ENCODE measurements around the gene KIF1C. TPM values are rescaled to one million over a fixed set of nuclear protein-coding genes. Genes with fewer than 3 reads are reported as not detected.

Gene KIF1C
- total and polyA plus RNA-seq, 7 donors, result 204 to 1,039 (median 624) TPM

DNA sequence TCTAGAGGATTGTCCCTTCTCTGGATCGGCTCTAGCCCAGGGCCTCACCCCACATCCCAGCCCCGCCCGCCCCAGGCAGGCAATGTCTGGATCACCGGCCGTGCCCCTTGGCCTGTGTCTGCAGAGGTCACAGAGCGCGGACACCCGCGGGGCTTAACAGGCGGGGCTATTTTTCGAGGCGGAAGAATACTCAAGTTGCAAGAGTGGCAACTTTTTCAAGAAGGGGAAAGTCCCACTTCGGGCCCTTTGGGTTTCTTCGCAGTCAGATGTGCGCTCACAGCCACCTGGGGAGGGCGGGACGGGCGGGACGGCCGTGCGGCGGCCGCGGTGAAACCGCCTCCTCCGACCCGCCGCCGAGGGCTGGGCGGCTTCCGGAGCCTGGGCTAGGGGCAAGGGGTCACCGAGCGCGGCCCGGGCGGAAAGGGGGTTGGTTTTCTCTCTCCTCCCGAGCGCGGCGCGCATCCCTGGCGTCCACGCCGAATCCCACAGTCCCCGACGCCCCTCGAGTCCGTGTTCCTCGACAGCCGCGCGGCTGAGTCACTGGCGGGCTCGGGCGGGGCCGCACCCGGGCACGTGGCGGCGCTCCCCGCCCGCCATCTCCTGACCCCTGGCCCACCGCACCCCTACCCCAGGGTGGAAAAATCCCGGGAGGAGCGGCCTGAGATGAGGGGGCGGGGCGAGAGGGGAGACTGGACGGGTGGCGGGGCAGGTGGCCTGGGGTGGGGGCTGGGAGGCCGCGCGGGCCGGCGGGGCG lies 48.3 kb upstream of the KIF1C start:
- Histone ChIP-seq H3K4me3 (peak overlapping the region; percentile 97), H3K36me3 (ENCODE audit: insufficient read depth in 1 of 2, low read depth in 1 of 2) (peaks cover 0 to 34% of the 10 kb centered on the region in 2 donors), H3K4me1 (peaks cover 47% of the 10 kb centered on the region), H3K9me3 (no peaks in the 10 kb centered on the region), H3K27ac (peak overlapping the region; percentile 96), H3K27me3 (ENCODE audit: insufficient read depth in 3 of 3, low read length in 2 of 3) (no peaks in the 10 kb centered on the region)
- TF ChIP-seq, protein P1, sequence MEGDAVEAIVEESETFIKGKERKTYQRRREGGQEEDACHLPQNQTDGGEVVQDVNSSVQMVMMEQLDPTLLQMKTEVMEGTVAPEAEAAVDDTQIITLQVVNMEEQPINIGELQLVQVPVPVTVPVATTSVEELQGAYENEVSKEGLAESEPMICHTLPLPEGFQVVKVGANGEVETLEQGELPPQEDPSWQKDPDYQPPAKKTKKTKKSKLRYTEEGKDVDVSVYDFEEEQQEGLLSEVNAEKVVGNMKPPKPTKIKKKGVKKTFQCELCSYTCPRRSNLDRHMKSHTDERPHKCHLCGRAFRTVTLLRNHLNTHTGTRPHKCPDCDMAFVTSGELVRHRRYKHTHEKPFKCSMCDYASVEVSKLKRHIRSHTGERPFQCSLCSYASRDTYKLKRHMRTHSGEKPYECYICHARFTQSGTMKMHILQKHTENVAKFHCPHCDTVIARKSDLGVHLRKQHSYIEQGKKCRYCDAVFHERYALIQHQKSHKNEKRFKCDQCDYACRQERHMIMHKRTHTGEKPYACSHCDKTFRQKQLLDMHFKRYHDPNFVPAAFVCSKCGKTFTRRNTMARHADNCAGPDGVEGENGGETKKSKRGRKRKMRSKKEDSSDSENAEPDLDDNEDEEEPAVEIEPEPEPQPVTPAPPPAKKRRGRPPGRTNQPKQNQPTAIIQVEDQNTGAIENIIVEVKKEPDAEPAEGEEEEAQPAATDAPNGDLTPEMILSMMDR (IDR thresholded peaks at IDR 0.05), result no peak
- intact Hi-C loops (cut with DNase I), result loop anchor here in 1 of 2 donors (2.0 kb wide), 1 partner anchor 17 kb away; the partner anchor contains the start of gene SPAG7
- 0 to 1% (median 0%) methylated on average over 34 to 75 of the region's 75 CpGs for WGBS, 3 donors
- ATAC-seq (peak; percentile 17 to 31 (median 25)), DNase-seq (peak; percentile 87 to 89)

DNA sequence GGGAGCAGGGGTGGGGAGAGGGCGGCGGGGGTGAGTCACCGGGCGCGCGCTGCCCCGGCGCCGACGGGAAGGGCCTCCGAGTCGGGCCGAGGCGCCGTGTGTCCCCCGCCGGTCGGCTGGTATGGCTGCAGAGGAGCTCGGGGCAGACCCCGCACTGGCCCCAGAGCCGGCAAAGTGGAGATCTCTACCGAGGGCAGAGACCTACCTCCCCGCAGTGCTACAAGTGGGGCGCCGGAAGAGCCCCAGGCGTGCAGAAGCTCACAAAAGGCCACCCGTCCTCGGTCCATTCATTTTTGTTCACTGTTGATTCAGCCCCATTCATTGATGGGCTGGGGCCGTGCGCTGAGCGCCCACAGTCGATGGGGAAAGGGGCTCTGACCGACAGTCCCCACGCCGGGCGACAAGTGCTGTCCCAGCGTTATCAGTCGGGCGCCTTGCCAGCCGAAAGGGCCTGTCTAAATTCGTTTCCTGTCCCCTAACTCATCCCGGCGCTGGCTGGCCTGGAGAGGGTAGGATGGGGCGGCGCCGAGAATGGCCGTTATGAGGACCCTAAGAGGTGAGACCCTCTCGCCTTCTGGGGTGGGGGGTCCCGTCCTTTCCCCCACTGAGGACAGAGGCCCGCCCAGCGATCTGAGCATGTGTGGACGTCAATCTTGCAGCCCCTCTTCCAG lies 47.5 kb upstream of the KIF1C start:
- Histone ChIP-seq H3K9me3 (no peaks in the 10 kb centered on the region), H3K27ac (peak overlapping the region; percentile 96), H3K4me3 (peak overlapping the region; percentile 97), H3K36me3 (ENCODE audit: insufficient read depth in 1 of 2, low read depth in 1 of 2) (peaks cover 0 to 28% of the 10 kb centered on the region in 2 donors), H3K27me3 (ENCODE audit: insufficient read depth in 3 of 3, low read length in 2 of 3) (no peaks in the 10 kb centered on the region), H3K4me1 (peaks cover 43% of the 10 kb centered on the region)
- ATAC-seq (peak; percentile 54 to 62 (median 56)), DNase-seq (peak; percentile 77 to 85)
- intact Hi-C loops (cut with DNase I), result loop anchor here in 1 of 2 donors (2.0 kb wide), 1 partner anchor 17 kb away; the partner anchor contains the start of gene SPAG7
- 2 to 5% (median 5%) methylated on average over 30 to 52 of the region's 52 CpGs for WGBS, 3 donors
- TF ChIP-seq, protein P1 (IDR thresholded peaks at IDR 0.05), result no peak

DNA sequence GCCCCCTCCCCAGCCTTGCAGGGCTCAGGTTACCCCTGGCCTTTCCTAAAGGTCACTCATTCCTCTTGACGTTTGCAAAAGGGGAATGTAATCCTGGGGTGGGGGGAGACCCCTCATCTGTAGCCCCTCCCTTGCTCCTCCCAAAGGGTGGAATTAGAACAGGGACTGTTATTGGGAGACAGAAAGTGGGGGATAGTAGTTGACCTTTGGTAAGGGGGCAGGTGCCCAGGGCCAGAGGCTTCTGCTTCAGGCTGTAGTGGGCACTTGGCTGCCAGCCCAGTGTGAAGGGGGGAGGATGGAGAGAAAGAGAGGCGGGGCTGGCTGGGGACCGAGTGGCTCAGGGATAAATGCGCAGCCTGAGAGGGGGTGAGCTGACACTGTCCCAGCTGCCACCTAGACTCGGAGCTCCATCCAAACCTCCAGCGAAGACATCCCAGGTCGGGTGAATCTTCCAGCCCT lies 47.0 kb upstream of the KIF1C start, which contains the start of gene ENO3:
ENO3 (plus strand) TSS at position 374 of the 459 bp plus-strand sequence. CDS start 711 bp downstream, outside the sequence.
- Histone ChIP-seq H3K36me3 (ENCODE audit: insufficient read depth in 1 of 2, low read depth in 1 of 2) (peaks cover 0 to 26% of the 10 kb centered on the region in 2 donors), H3K9me3 (no peaks in the 10 kb centered on the region), H3K27me3 (ENCODE audit: insufficient read depth in 3 of 3, low read length in 2 of 3) (no peaks in the 10 kb centered on the region), H3K4me3 (peak within 1 kb of the TSS; percentile 97), H3K4me1 (peaks cover 41% of the 10 kb centered on the region), H3K27ac (peak within 1 kb of the TSS; percentile 96)
- 11 to 17% (median 11%) methylated on average over 7 of the region's 7 CpGs for WGBS, 3 donors
- peak; percentile 59 to 77 for DNase-seq
- TF ChIP-seq, protein P1 (IDR thresholded peaks at IDR 0.05), result no peak
- intact Hi-C loops (cut with DNase I), result loop anchor here in 1 of 2 donors (2.0 kb wide), 1 partner anchor 16 kb away; the partner anchor contains the start of gene SPAG7
- ATAC-seq, result peak in 3 of 4 donors; percentile 14 to 41 (median 22)

DNA sequence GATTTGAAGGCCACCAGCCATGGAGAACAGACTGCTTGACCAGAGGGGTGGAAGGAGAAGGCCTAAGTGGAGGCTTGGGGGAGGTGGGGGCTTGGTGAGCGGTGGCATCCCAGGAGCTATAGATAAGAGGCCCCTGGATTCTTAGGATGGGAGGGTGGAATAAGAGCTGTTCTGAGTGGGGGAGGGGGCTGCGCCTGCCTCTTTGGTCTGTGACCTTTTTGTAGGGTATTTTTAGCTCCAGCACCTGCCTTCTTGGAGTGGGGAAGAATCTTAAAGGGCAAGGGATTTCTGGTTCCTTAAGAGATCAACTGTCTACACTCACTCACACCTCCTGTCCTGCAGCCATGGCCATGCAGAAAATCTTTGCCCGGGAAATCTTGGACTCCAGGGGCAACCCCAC lies 46.3 kb upstream of the KIF1C start:
- Histone ChIP-seq H3K4me1 (peaks cover 34% of the 10 kb centered on the region), H3K36me3 (ENCODE audit: insufficient read depth in 1 of 2, low read depth in 1 of 2) (peaks cover 0 to 26% of the 10 kb centered on the region in 2 donors), H3K27ac (peak overlapping the region; percentile 96), H3K9me3 (no peaks in the 10 kb centered on the region), H3K4me3 (peak overlapping the region; percentile 97), H3K27me3 (ENCODE audit: insufficient read depth in 3 of 3, low read length in 2 of 3) (no peaks in the 10 kb centered on the region)
- 35 to 41% (median 37%) methylated on average over 3 of the region's 3 CpGs for WGBS, 3 donors
- DNase-seq (peak in 1 of 2 donors; percentile 78), ATAC-seq (peak; percentile 11 to 50 (median 33))
- intact Hi-C loops (cut with DNase I), result loop anchor here in 1 of 2 donors (2.0 kb wide), 1 partner anchor 15 kb away; the partner anchor contains the start of gene SPAG7
- TF ChIP-seq, protein P1 (IDR thresholded peaks at IDR 0.05), result no peak

Measured in psoas muscle (tissue), 8 donors.